ENCODE results near the gene MT1H. TPM values are rescaled to one million over a fixed set of nuclear protein-coding genes. Genes with fewer than 3 reads are reported as not detected.
A peak's percentile ranks its signal among the peaks of the same experiment; 100 is the strongest.
"Not testable (repeated sequence)": the region's sequence is repeated elsewhere in the genome, so short reads cannot be mapped to it uniquely, and the experiment has no call there.

The MT1H gene
- total and polyA plus RNA-seq, 9 of the 15 experiments (the other 6 are each of a cell fraction or from before 2014, with no cell fraction given) = 0.13 to 0.37 TPM; not detected in 7

DNA sequence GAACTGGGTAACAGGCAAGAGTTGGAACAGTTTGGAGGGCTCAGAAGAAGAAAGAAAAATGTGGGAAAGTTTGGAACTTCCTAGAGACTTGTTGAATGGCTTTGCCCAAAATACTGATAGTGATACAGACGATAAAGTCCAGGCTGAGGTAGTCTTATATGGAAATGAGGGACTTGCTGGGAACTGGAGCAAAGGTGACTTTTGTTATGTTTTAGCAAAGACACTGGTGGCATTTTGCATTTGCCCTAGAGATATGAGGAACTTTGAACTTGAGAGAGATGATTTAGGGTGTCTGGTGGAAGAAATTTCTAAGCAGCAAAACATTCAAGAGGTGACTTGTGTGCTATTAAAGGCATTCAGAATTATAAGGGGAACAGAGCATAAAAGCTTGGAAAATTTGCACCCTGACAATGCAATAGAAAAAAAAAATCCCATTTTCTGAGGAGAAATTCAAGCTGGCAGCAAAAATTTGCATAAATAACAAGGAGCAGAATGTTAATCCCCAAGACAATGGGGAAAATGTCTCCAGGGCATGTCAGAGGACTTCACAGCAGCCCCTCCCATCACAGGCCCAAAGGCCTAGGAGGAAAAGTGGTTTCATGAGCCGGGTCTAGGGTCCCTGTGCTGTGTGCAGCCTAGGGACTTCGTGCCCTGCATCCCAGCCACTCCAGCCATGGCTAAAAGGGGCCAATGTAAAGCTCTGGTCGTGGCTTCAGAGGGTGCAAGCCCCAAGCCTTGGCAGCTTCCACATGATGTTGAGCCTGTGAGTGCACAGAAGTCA, 47.8 kb upstream of the MT1H start:
- H3K36me3 ChIP-seq (ENCODE audit: control insufficient read depth, insufficient read depth, low read length); H3K9me3 ChIP-seq (replicated peaks; ENCODE audit: control insufficient read depth, insufficient read depth, low read depth, low read length); POLR2A ChIA-PET; in situ Hi-C loops (cut with MboI); H2AFZ ChIP-seq (ENCODE audit: low read depth, low read length); H3K27ac ChIP-seq (ENCODE audit: extremely low read depth, low read depth, low read length); CTCF ChIA-PET (ENCODE audit: low intra/inter-chr PET ratio); ATAC-seq; H3K79me2 ChIP-seq (ENCODE audit: control insufficient read depth, insufficient read depth, low read length); H3K9me1 ChIP-seq (ENCODE audit: control insufficient read depth, insufficient read depth, low read length); H4K20me1 ChIP-seq (replicated peaks; ENCODE audit: control insufficient read depth, insufficient read depth, low read length); BruUV-seq (replicated peaks); H3K9ac ChIP-seq (ENCODE audit: insufficient read depth in 1 of 2, low read depth in 2 of 2, low read length in 2 of 2); H3K4me2 ChIP-seq (ENCODE audit: insufficient read depth, low read length); FAIRE-seq; H3K4me3 ChIP-seq; DNase-seq (ENCODE audit: extremely low read depth in 1 of 4, low spot score in 3 of 4); intact Hi-C loops (cut with micrococcal nuclease): not testable (repeated sequence)
- Histone ChIP-seq H3K4me1 (replicated peaks in 1 of 2; ENCODE audit: control insufficient read depth in 2 of 2, insufficient read depth in 2 of 2, low read length in 2 of 2) (peaks cover 0 to 12% of the 10 kb centered on the region in 2 experiments; a peak in 2 of 5 replicates), H3K27me3 (ENCODE audit: control insufficient read depth in 2 of 2, insufficient read depth in 2 of 2, low read length in 2 of 2) (peaks cover 27 to 47% of the 10 kb centered on the region in 2 experiments)
- 0% methylated on average over 4 of the region's 4 CpGs for WGBS (ENCODE audit: insufficient coverage, low coverage, missing lambda C conversion rate)

DNA sequence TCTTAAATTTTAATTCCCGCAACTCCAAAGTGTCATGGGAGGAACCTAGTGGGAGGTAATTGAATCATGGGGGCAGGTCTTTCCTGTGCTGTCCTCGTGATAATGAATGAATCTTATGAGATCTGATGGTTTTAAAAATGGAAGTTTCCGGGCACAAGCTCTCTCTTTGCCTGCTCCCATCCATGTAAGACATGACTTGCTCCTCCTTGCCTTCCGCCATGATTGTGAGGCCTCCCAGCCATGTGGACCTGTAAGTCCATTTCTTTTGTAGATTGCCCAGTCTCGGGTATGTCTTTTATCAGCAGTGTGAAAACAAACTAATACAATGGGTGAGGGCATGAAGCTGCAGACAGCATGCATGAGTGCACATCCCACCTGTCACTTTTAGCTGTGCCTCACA, 46.4 kb upstream of the MT1H start:
- H3K4me2 ChIP-seq (ENCODE audit: insufficient read depth, low read length); DNase-seq (ENCODE audit: extremely low read depth in 1 of 4, low spot score in 3 of 4); CTCF ChIA-PET (ENCODE audit: low intra/inter-chr PET ratio); H3K9ac ChIP-seq (ENCODE audit: insufficient read depth in 1 of 2, low read depth in 2 of 2, low read length in 2 of 2); H3K36me3 ChIP-seq (ENCODE audit: control insufficient read depth, insufficient read depth, low read length); FAIRE-seq; H3K9me1 ChIP-seq (ENCODE audit: control insufficient read depth, insufficient read depth, low read length); H2AFZ ChIP-seq (ENCODE audit: low read depth, low read length); BruUV-seq (replicated peaks); H3K4me1 ChIP-seq (replicated peaks in 1 of 2; ENCODE audit: control insufficient read depth in 2 of 2, insufficient read depth in 2 of 2, low read length in 2 of 2); H4K20me1 ChIP-seq (replicated peaks; ENCODE audit: control insufficient read depth, insufficient read depth, low read length); H3K9me3 ChIP-seq (replicated peaks; ENCODE audit: control insufficient read depth, insufficient read depth, low read depth, low read length); intact Hi-C loops (cut with micrococcal nuclease); H3K4me3 ChIP-seq; in situ Hi-C loops (cut with MboI); ATAC-seq; H3K27ac ChIP-seq (ENCODE audit: extremely low read depth, low read depth, low read length); H3K79me2 ChIP-seq (ENCODE audit: control insufficient read depth, insufficient read depth, low read length): not testable (repeated sequence)
- H3K27me3 ChIP-seq (ENCODE audit: control insufficient read depth in 2 of 2, insufficient read depth in 2 of 2, low read length in 2 of 2) = peaks cover 20 to 34% of the 10 kb centered on the region in 2 experiments
- POLR2A ChIA-PET = interaction anchor here (1.0 kb wide), 1 partner anchor 19 kb away, joined by 3 read pairs; no protein-coding TSS in a partner anchor
- WGBS (ENCODE audit: insufficient coverage, low coverage, missing lambda C conversion rate) = 27% methylated on average over 5 of the region's 5 CpGs
- TF ChIP-seq ZNF431 (CRISPR knock-in tag; IDR thresholded peaks at IDR 0.05) = peak; percentile 57; the same call in 1 of the 2 replicates

All from K562 (cell line).